ENCODE measurements around the gene MAS1L. TPM values are rescaled to one million over a fixed set of nuclear protein-coding genes. Genes with fewer than 3 reads are reported as not detected.

The MAS1L gene
- total RNA-seq: not detected

GRCh38 chr6:29487660-29488059 is at the start of gene MAS1L:
Gene MAS1L (minus strand): TSS chr6:29487956. CDS start chr6:29487902, 54 bp downstream.
- no peak for TF ChIP-seq CTCF (IDR thresholded peaks at IDR 0.05)
- DNase-seq (ENCODE audit: low spot score): no peak
- ATAC-seq (ENCODE audit: low FRiP score): no peak

GRCh38 chr6:29532320-29532951 is 44.7 kb upstream of the MAS1L start:
- ATAC-seq (ENCODE audit: low FRiP score): no peak
- DNase-seq (ENCODE audit: low spot score): no peak
- TF ChIP-seq CTCF (IDR thresholded peaks at IDR 0.05): no peak

GRCh38 chr6:29531668-29532067 is 43.9 kb upstream of the MAS1L start:
- TF ChIP-seq CTCF (IDR thresholded peaks at IDR 0.05): no peak
- DNase-seq (ENCODE audit: low spot score) (no peak), ATAC-seq (ENCODE audit: low FRiP score) (no peak)

- DNase-seq (ENCODE audit: low spot score) (no peak), ATAC-seq (ENCODE audit: low FRiP score) (no peak)
- no peak for TF ChIP-seq CTCF (IDR thresholded peaks at IDR 0.05)
These were observed 43.0 kb upstream of the MAS1L start for GRCh38 chr6:29530671-29531310.

GRCh38 chr6:29529956-29530355 is 42.2 kb upstream of the MAS1L start:
- no peak for TF ChIP-seq CTCF (IDR thresholded peaks at IDR 0.05)
- DNase-seq (ENCODE audit: low spot score) (no peak), ATAC-seq (ENCODE audit: low FRiP score) (no peak)

- no peak for TF ChIP-seq CTCF (IDR thresholded peaks at IDR 0.05)
- DNase-seq (ENCODE audit: low spot score) (no peak), ATAC-seq (ENCODE audit: low FRiP score) (no peak)
These were observed 41.3 kb upstream of the MAS1L start for GRCh38 chr6:29528988-29529560.

Measured in omental fat pad (tissue), 4 donors.